Measurements from ENCODE around the gene XRCC1. TPM values are rescaled to one million over a fixed set of nuclear protein-coding genes. Genes with fewer than 3 reads are reported as not detected.

XRCC1 gene
- total and polyA plus RNA-seq, 2 of the 8 experiments (the other 6 are each of a cell fraction or from before 2014, with no cell fraction given) = 42.5 to 44.4 TPM

DNA sequence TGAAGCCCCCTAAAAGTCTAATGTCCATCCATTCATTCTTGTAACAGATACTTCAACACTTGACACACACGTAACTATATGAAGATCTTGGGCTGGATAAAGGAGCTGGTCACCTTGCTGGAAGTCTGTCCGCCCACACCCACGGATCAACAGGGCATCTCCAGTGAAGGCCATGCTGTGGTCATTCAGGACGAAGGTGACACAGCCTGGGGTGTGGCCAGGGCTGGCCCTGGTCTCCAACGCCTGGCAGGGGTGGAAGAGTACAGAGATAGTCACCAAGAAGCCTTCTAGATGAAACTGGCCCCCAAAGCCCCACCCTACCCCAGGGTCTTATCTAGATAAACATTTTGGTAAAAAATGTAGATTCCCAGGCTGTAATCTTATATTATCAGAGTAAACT lies 64.0 kb downstream of the XRCC1 start:
- no peak overlapping the region for H2AK5ac ChIP-seq (ENCODE audit: low read depth, low read length)
- H3K4me1 ChIP-seq (replicated peaks in 1 of 4; ENCODE audit: control insufficient read depth in 3 of 4, insufficient read depth in 4 of 4, low read length in 3 of 4) = no peaks in the 10 kb centered on the region
- H2BK5ac ChIP-seq (ENCODE audit: low read depth, low read length) = no peak overlapping the region
- no peak overlapping the region for H2BK15ac ChIP-seq (ENCODE audit: low read length)
- no peak overlapping the region for H2BK120ac ChIP-seq (replicated peaks; ENCODE audit: low read depth, low read length)
- TF ChIP-seq TBP (IDR thresholded peaks at IDR 0.05; ENCODE audit: low read depth, low read length) (no peak), KDM5A (IDR thresholded peaks at IDR 0.05; ENCODE audit: low read length) (no peak), SIN3A (conservative IDR thresholded peaks at IDR 0.05 in 1 of 2, IDR thresholded peaks at IDR 0.05 in 1 of 2; ENCODE audit: low read depth in 1 of 2, low read length in 2 of 2) (no peak), POLR2A (IDR thresholded peaks at IDR 0.05; ENCODE audit: control extremely low read depth in 1 of 2, low read depth in 2 of 2, low read length in 2 of 2) (no peak), EP300 (IDR thresholded peaks at IDR 0.05; ENCODE audit: borderline replicate concordance in 1 of 2, low read depth in 2 of 2, low read length in 2 of 2) (no peak), KDM4A (IDR thresholded peaks at IDR 0.05; ENCODE audit: low read depth, low read length, severe bottlenecking) (no peak), EZH2 (IDR thresholded peaks at IDR 0.05; ENCODE audit: low read depth, low read length, severe bottlenecking) (no peak), SP2 (IDR thresholded peaks at IDR 0.05; ENCODE audit: low read length) (no peak), TEAD4 (IDR thresholded peaks at IDR 0.05; ENCODE audit: low read depth, low read length) (no peak), FOSL1 (IDR thresholded peaks at IDR 0.05; ENCODE audit: insufficient read depth, low read depth, low read length) (no peak), RNF2 (IDR thresholded peaks at IDR 0.05; ENCODE audit: borderline replicate concordance, low read depth, low read length, missing control alignments, poor library complexity, severe bottlenecking) (no peak)
- TF ChIP-seq, protein P1, sequence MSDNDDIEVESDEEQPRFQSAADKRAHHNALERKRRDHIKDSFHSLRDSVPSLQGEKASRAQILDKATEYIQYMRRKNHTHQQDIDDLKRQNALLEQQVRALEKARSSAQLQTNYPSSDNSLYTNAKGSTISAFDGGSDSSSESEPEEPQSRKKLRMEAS (IDR thresholded peaks at IDR 0.05) = no peak
- no peak overlapping the region for H4K91ac ChIP-seq (replicated peaks; ENCODE audit: insufficient read length, low read length)
- H4K8ac ChIP-seq (ENCODE audit: extremely low read depth, insufficient read depth, low read length) = no peak overlapping the region
- peaks cover 0 to 4% (median 1%) of the 10 kb centered on the region in 4 experiments; a peak in 1 of 8 replicates for H3K36me3 ChIP-seq (ENCODE audit: control insufficient read depth in 2 of 4, insufficient read depth in 4 of 4, low read length in 3 of 4)
- no peaks in the 10 kb centered on the region for H3K79me1 ChIP-seq (ENCODE audit: low read depth, low read length)
- no peak overlapping the region for H2BK12ac ChIP-seq (ENCODE audit: low read depth, low read length)
- DNase-seq (ENCODE audit: low read depth in 1 of 2, low spot score in 2 of 2) (no peak), FAIRE-seq (no peak)
- H3K4me2 ChIP-seq (ENCODE audit: insufficient read depth in 1 of 2, low read depth in 2 of 2, low read length in 2 of 2) = no peak overlapping the region
- no peaks in the 10 kb centered on the region for H3K23me2 ChIP-seq (ENCODE audit: low read depth, low read length)
- H3K4ac ChIP-seq (replicated peaks; ENCODE audit: insufficient read length, low read depth, low read length) = no peak overlapping the region
- no peak overlapping the region for H2BK20ac ChIP-seq (ENCODE audit: low read length)
- H3K27me3 ChIP-seq (replicated peaks in 1 of 4; ENCODE audit: control insufficient read depth in 3 of 4, extremely low read depth in 1 of 4, insufficient read depth in 3 of 4, low read length in 3 of 4) = no peaks in the 10 kb centered on the region
- no peak overlapping the region for H3K23ac ChIP-seq (ENCODE audit: insufficient read length)
- no peak overlapping the region for H2AFZ ChIP-seq (ENCODE audit: low read length)
- POLR2A ChIA-PET (ENCODE audit: partially characterized antibody) = interaction anchor here (1.0 kb wide), 1 partner anchor 10 kb away, joined by 3 read pairs; no protein-coding TSS in a partner anchor
- 85% methylated on average over 5 of the region's 5 CpGs; no CpG with 5 or more reads in 1 of the 2 experiments for WGBS, 2 experiments (ENCODE audit: extremely low coverage in 1 of 2, insufficient coverage in 1 of 2, insufficient read length in 1 of 2, insufficient replicate concordance in 2 of 2, low coverage in 1 of 2, low lambda C conversion rate in 2 of 2, missing lambda C conversion rate in 1 of 2)
- no peak overlapping the region for H3K27ac ChIP-seq (ENCODE audit: low read depth, low read length)
- H3K4me3 ChIP-seq (ENCODE audit: extremely low read depth in 1 of 4, insufficient read depth in 2 of 4, low read depth in 3 of 4, low read length in 4 of 4) = no peak overlapping the region
- H3K14ac ChIP-seq (ENCODE audit: insufficient read length) = no peak overlapping the region
- H3K9me3 ChIP-seq (ENCODE audit: insufficient read depth in 2 of 2, low read depth in 1 of 2, low read length in 1 of 2) = no peaks in the 10 kb centered on the region
- no peak overlapping the region for H3K9ac ChIP-seq (replicated peaks in 1 of 4; ENCODE audit: extremely low read depth in 1 of 4, low read depth in 3 of 4, low read length in 3 of 4)
- H3K79me2 ChIP-seq (ENCODE audit: control insufficient read depth in 1 of 2, insufficient read depth in 2 of 2, low read length in 2 of 2) = no peaks in the 10 kb centered on the region
- H3K18ac ChIP-seq (ENCODE audit: extremely low read depth, low read length) = no peak overlapping the region
- no peak overlapping the region for H4K5ac ChIP-seq (ENCODE audit: insufficient read length, low read depth, low read length)
- CTCF ChIA-PET (ENCODE audit: partially characterized antibody) = interaction anchor here (1.1 to 4.4 kb wide), 2 partner anchors 9 to 77 kb away, joined by 4 to 25 read pairs; no protein-coding TSS in a partner anchor
- H4K20me1 ChIP-seq (replicated peaks in 1 of 2; ENCODE audit: control insufficient read depth in 1 of 2, insufficient read depth in 2 of 2, low read length in 2 of 2) = no peaks in the 10 kb centered on the region
- H3K56ac ChIP-seq (replicated peaks; ENCODE audit: insufficient read length, low read depth, low read length) = no peak overlapping the region
